OCI-LY7 (cell line): ENCODE measurements around the gene CDC5L.

Experiments
- EZH2phosphoT487 ChIP-seq: fragments of 200-600 bp; sonication (generic); IDR thresholded peaks from 2 replicates; pipeline ENCODE4 v1.6.1; 2018; ENCODE audit warnings: low read depth, borderline replicate concordance, mild to moderate bottlenecking, mixed run types, antibody characterized with exemption, low read length, moderate library complexity, mixed read lengths
- TF ChIP-seq, protein P1 (sequence below): fragments of 200-600 bp; sonication (generic); conservative IDR thresholded peaks from 2 replicates; pipeline ENCODE4 v1.5.1; 2014; ENCODE audit warnings: mild to moderate bottlenecking, antibody characterized with exemption, low read length, moderate library complexity, mixed read lengths

DNA sequence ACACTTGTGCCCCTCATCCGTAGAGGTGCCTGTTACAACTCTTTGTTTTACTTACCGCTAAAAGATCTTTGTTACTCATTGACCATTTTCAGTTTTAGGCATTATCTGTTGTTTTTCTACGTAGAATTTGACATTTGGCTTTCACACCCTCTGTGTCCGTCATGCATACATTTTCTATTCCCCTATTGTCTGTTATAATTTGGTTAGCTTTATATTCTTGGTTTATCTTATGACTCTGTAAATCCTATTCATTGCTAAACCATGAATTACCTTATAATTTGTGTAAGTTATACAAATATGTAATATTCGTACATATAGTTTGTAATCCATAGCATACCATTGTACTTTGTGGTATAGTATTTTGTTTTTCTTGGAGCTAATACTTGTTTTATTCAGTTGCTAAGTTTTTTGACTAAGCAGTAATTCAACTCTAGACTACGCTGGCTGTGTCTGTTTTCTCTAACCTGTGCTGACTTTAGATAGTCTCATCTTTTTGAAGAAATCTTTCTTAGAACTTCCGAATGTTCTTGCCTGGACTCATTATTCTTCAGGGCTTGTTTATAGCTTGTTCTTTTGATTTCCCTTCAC is 21.8 kb downstream of the CDC5L start:
- TF ChIP-seq, protein P1, sequence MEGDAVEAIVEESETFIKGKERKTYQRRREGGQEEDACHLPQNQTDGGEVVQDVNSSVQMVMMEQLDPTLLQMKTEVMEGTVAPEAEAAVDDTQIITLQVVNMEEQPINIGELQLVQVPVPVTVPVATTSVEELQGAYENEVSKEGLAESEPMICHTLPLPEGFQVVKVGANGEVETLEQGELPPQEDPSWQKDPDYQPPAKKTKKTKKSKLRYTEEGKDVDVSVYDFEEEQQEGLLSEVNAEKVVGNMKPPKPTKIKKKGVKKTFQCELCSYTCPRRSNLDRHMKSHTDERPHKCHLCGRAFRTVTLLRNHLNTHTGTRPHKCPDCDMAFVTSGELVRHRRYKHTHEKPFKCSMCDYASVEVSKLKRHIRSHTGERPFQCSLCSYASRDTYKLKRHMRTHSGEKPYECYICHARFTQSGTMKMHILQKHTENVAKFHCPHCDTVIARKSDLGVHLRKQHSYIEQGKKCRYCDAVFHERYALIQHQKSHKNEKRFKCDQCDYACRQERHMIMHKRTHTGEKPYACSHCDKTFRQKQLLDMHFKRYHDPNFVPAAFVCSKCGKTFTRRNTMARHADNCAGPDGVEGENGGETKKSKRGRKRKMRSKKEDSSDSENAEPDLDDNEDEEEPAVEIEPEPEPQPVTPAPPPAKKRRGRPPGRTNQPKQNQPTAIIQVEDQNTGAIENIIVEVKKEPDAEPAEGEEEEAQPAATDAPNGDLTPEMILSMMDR, result no peak
- TF ChIP-seq EZH2phosphoT487, result no peak
